H1 (cell line): ENCODE measurements around the gene FRMD4A. TPM values are rescaled to one million over a fixed set of nuclear protein-coding genes. Genes with fewer than 3 reads are reported as not detected.

Experiments used
- POU5F1 ChIP-seq: IDR thresholded peaks from 2 replicates; pipeline ENCODE4 v1.6.1; 2011; ENCODE audit warnings: low read depth, mild to moderate bottlenecking, low read length, moderate library complexity
- SAP30 ChIP-seq: fragments of 300-600 bp; sonication (generic); IDR thresholded peaks from 2 replicates; pipeline ENCODE4 v1.7.1; 2012; ENCODE audit warnings: low read length, moderate library complexity, mild to moderate bottlenecking, inconsistent platforms; ENCODE audit not compliant: insufficient read depth, insufficient replicate concordance
- SP2 ChIP-seq: IDR thresholded peaks from 2 replicates; pipeline ENCODE4 v1.6.1; 2012; ENCODE audit warnings: mild to moderate bottlenecking, low read length, inconsistent platforms
- polyA plus RNA-seq, 7 experiments: library from polyadenylated mRNA; depleted of rRNA in 3 of 7; stranded (reverse) in 5 of 7; unstranded in 2 of 7; fragments of >200 nt in 5 of 7; fragments of 200-250 nt in 2 of 7; gene quantifications; 1 replicate in 5 of 7; 2 replicates in 1 of 7; 4 replicates in 1 of 7; pipeline versions ENCODE4 v1.2.1 to v1.2.3, GENCODE V29; 2011 to 2013; ENCODE audit warnings: missing spikeins in 2 of 7, mixed read lengths in 2 of 7
- total RNA-seq: library from RNA; stranded (reverse); fragmentation: NEBNext Ultra II Directional; extraction: Animal tissue kit (Norgen Biotek cat#: 25700); gene quantifications from 2 replicates; pipeline ENCODE4 v1.2.1, GENCODE V29; 2021
- TF ChIP-seq, protein P1 (sequence below): IDR thresholded peaks from 2 replicates; pipeline ENCODE4 v1.6.1; 2011; ENCODE audit warnings: low read depth, mild to moderate bottlenecking, low read length; ENCODE audit not compliant: insufficient read depth

FRMD4A gene
- total and polyA plus RNA-seq, 2 of the 8 experiments (the other 6 are each of a cell fraction or from before 2014, with no cell fraction given), result 38.6 to 39.6 TPM

DNA sequence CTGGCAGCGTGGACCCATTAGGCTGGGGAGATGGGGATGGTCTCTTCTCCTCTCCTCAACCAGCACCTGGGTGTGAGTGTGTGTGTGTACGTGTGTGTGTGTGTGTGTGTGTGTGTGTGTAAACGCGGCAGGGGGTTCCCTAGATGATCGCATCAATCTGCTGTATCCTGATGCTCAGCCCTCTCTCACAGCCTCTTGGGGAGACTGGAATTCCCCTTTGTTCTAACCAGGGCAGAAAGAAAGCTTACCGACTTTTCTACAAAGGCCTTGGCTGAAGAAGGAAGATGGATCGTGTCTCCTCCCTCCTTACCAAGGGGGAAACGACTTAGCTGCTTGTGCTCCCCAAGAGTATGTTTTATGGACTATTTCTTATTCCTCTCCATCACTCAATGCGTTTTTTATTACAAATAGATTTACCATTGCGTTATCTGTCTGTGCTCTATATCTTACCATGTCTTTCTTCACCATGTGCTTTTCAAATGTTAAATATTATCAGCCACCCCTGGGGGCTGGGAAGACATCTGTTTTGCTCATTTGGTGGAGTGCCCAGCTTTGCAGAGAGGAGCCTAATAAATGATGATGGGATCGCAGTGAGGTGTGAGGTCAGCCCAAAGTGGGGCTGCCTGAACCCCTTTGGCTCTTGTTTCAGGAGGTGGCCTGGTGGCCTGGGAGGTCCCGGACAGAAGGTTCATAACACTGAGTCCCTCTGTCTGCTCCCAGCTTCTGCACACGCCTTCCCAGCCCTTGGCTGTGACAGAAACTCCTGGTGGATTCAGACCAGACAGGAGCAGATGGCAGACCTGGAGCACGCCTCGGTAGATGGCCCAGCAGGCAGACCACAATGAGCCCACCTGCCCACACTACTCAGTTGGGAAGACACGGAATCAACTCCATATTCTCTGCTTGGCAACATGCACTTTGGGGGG lies 481.9 kb downstream of the FRMD4A start (continued):
- TF ChIP-seq POU5F1, result no peak
- no peak for TF ChIP-seq SP2
- no peak for TF ChIP-seq SAP30
- TF ChIP-seq, protein P1, sequence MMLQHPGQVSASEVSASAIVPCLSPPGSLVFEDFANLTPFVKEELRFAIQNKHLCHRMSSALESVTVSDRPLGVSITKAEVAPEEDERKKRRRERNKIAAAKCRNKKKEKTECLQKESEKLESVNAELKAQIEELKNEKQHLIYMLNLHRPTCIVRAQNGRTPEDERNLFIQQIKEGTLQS, result no peak
- TF ChIP-seq, all 59 proteins: peak for 0
